Hippocampal formation (tissue), 2 donors: Measurements from ENCODE around the gene MRPL54.
"Not testable (repeated sequence)": the region's sequence is repeated elsewhere in the genome, so short reads cannot be mapped to it uniquely, and the experiment has no call there.

ENCODE experiments used
- DNase-seq, 2 donors: peaks; one replicate each; lab custom pipeline; 2025; lab: John Stamatoyannopoulos, UW

Gene MRPL54

GRCh38 chr19:3740431-3740830, 22.1 kb upstream of the MRPL54 start:
- DNase-seq = no peak

GRCh38 chr19:3743486-3743885, 19.0 kb upstream of the MRPL54 start:
- no peak for DNase-seq

GRCh38 chr19:3745363-3746045, 17.0 kb upstream of the MRPL54 start:
- DNase-seq = no peak

GRCh38 chr19:3746371-3747056, 16.0 kb upstream of the MRPL54 start:
- DNase-seq = no peak

GRCh38 chr19:3748965-3749364, 13.5 kb upstream of the MRPL54 start:
- no peak for DNase-seq

- no peak for DNase-seq
Measured at GRCh38 chr19:3750211-3750610, 12.3 kb upstream of the MRPL54 start.

GRCh38 chr19:3751236-3751635, 11.2 kb upstream of the MRPL54 start:
- DNase-seq = no peak

GRCh38 chr19:3752492-3752891, 10.0 kb upstream of the MRPL54 start:
- no peak for DNase-seq

GRCh38 chr19:3753631-3754410, 8.7 kb upstream of the MRPL54 start:
- no peak for DNase-seq

- not testable (repeated sequence) for DNase-seq
Measured at GRCh38 chr19:3757705-3758104, 4.8 kb upstream of the MRPL54 start.

- DNase-seq = not testable (repeated sequence)
Measured at GRCh38 chr19:3758297-3758696, 4.2 kb upstream of the MRPL54 start.

- no peak for DNase-seq
Measured at GRCh38 chr19:3759482-3760254, 2.8 kb upstream of the MRPL54 start.

- no peak for DNase-seq
Measured at GRCh38 chr19:3760871-3761361, 1.6 kb upstream of the MRPL54 start.

GRCh38 chr19:3761382-3762129, 926 bp upstream of the MRPL54 start, which contains the start of gene APBA3:
Gene APBA3, minus strand, starts transcription at chr19:3761692. Its CDS starts 1,428 bp downstream, at chr19:3760264.
- peak; percentile 32 to 82 for DNase-seq

- peak in 1 of 2 donors; percentile 39 for DNase-seq
Measured at GRCh38 chr19:3762130-3762473, 380 bp upstream of the MRPL54 start.

- no peak for DNase-seq
Measured at GRCh38 chr19:3765121-3765520, 2.6 kb downstream of the MRPL54 start.

- not testable (repeated sequence) for DNase-seq
Measured at GRCh38 chr19:3765757-3766156, 3.3 kb downstream of the MRPL54 start.

GRCh38 chr19:3766520-3766919, 4.0 kb downstream of the MRPL54 start:
- DNase-seq = no peak

GRCh38 chr19:3767050-3767449, 4.6 kb downstream of the MRPL54 start:
- no peak for DNase-seq

GRCh38 chr19:3768015-3768747, 5.7 kb downstream of the MRPL54 start:
- no peak for DNase-seq

- no peak for DNase-seq
Measured at GRCh38 chr19:3768748-3769099, 6.2 kb downstream of the MRPL54 start.
